Activated T-helper 1 cell treated with Interleukin-2 at 50 U/mL for 16 hours (primary cell): ENCODE data around the gene UNC5B.
"Not testable (repeated sequence)": the region's sequence is repeated elsewhere in the genome, so short reads cannot be mapped to it uniquely, and the experiment has no call there.

ENCODE experiments used
- DNase-seq: peaks from one replicate; pipeline ENCODE4 v3.0.0-alpha.2; 2020; ENCODE audit warnings: low read depth

UNC5B gene

DNA sequence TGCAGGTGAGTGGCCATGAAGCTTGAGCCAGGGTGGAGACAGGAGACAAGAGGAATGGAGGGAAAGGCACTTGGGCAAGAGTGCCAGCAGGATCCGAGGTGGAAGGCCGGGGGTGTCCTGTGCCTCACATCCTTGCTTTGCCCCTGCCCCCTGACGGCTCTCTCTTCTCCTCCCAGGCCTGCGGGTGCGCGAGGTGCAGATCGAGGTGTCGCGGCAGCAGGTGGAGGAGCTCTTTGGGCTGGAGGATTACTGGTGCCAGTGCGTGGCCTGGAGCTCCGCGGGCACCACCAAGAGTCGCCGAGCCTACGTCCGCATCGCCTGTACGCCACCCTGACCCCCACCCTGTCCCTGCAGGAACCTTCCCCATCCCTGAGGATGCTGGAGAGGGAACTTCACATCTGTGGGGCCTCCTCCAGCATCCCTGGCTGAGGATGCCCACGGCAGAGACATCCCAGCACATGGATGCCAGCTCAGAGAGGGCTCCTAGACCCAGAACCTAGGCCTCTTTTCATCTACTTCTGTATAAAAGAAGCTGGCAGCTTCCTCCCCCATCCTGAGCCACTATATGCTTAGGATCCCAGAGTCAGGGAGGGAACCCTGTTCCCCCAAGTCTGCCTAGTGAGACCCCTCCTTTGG is 72.3 kb downstream of the UNC5B start:
- no peak for DNase-seq

DNA sequence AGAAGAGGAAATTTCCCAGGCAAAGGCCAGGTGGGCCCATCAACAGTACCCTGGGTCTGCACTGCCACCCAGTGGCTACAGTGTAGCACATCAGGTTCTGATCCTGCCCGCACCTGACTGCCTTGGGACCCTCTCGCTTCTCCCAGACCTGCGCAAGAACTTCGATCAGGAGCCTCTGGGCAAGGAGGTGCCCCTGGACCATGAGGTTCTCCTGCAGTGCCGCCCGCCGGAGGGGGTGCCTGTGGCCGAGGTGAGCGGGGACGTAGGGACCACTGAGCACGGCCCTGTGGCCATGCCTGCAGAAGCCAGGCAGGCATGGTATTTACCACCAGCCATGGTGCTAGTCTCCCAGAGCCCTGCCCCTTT is 72.8 kb downstream of the UNC5B start:
- no peak for DNase-seq

DNA sequence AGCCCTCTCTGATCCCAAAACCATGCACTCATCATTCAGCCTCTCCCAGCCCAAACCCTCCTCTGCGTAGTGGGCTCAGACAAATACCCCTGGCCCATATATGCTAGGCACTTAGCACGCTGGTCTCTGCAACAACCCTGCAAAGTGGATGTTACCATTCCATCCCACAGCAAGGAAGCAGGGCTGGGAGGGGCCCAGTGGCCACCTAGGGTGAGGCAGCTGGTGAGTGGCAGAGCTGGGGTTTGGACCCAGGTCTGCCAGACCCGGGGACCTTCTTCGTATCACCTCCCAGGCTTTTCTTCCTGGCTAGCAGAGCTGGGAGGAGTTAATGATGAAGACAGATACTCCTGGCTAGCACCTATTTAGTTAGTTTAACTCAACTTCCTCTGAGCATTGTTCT is 73.6 kb downstream of the UNC5B start:
- no peak for DNase-seq

DNA sequence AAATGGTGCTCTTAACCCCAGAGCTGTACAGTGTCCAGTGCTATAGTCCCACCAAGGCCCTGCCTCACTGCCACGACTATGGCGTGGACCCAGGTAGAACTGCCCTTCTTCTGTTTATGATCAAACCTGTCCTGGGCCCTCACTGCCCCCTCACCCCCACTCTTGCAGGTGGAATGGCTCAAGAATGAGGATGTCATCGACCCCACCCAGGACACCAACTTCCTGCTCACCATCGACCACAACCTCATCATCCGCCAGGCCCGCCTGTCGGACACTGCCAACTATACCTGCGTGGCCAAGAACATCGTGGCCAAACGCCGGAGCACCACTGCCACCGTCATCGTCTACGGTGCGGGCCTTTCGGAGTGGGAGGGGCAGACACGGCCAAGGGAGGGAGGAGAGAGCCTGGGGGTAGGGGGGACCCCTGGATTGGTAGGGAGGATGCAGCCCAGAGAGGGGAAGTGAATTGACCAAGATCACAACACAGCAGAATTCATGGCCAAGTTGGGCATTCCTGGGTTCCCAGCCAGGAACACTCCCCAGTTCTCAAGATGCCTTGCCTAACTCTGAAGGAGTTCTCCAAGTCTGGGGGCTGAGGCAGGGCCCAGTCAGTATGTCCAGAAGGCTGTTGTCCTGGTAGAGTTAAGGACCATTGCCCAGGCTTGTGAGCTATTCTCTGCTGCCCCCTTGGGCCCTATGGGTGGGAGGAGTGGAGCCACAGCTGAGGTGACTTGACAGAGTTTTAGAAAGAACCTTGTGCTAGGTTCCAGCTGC is 74.3 kb downstream of the UNC5B start:
- no peak for DNase-seq

DNA sequence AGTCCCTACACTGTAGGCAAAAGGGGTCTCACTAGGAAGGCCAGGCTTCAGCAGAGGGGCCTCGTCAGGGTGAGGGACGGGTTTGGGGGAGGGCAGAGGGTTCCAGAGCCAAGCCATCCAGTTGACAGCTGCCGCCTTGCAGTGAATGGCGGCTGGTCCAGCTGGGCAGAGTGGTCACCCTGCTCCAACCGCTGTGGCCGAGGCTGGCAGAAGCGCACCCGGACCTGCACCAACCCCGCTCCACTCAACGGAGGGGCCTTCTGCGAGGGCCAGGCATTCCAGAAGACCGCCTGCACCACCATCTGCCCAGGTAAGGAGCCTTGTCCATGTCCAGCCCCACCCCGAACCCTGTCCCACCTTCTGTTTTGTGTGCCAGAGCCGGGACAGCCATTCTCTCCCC is 75.1 kb downstream of the UNC5B start:
- DNase-seq = no peak

DNA sequence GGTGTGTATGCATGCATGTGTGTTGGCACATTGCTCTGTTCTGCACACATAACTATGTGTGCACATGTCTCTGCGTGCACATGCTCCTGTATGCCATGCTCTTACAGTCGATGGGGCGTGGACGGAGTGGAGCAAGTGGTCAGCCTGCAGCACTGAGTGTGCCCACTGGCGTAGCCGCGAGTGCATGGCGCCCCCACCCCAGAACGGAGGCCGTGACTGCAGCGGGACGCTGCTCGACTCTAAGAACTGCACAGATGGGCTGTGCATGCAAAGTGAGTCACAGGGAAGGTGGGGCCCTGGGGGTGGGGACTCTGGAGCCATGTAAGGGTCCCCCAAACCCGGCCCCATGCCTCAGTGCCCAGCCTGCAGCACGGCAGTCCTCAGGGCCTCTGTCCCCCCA is 76.1 kb downstream of the UNC5B start:
- DNase-seq = no peak

DNA sequence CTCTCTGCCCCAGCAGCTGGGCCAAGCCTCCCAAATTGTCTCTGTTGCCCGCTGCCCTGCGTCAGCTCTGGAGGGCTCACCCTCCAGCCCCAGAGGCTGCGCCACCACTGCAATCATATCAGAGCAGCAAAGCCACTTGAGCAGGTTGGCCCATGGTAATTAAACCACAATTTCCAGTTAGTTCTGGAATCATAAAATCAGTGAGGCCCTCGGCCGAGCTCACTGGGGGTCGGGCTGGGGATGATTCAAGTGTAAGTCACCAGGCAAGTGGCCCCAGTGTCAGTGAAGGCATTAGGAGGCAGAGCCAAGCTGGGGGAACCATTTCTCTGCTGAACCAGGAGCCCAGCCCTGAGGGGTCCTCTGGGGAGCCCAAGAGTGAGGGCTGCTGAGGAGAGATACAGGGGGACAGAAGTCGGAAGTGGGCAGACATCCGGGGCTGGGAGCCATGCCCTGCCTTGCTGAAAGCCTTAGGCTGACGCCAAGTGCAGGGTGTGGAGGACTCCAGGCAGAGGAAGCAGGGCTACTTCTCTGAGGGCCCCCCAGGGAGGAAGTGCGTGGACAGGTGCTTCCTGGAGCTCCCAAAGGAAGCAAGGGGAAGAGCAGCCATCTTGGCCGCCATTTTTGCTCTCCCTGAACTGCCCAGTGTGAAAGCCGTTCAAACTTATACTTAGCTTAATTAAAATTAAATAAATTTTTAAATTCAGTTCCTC is 77.2 kb downstream of the UNC5B start:
- DNase-seq = no peak

DNA sequence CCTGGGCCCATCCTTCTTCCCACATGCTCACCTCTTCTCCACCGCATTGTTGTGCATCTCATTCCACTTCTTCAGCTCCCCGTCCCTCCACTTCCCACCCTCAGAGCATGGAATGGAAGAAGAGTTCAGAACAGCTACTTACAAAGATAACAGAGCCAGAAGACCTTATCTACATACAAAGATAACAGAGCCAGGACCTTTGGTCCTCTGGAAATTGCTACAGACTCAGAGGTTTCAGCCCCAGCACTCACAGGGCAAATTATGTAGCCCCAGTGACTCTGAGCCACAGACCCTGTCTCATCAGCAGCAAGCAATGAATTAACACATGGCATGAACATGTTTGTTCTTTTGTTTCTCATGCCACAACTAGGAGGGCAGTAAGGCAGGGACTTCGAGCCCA is 78.0 kb downstream of the UNC5B start:
- no peak for DNase-seq

DNA sequence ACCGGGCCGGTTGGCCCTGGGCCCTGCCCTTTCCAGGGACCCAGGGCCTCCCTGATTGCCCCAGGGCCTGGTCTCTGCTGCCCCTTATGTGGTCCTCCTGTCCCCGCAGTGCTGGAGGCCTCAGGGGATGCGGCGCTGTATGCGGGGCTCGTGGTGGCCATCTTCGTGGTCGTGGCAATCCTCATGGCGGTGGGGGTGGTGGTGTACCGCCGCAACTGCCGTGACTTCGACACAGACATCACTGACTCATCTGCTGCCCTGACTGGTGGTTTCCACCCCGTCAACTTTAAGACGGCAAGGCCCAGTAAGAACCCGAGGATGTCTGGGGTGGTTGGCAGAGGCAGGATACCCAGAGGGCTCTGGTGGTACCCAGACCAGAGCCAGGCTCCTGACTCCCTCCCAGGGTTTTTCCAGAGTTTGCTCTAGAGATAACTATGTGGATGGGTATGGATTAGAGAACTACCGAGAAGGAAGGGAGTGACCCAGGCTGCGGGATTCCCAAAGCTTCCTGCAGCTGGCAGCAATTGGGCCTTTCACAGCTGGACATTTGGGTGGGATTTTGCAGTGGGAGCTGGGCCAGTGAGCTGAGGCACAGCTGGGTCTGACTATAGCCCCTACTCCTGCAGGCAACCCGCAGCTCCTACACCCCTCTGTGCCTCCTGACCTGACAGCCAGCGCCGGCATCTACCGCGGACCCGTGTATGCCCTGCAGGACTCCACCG is 78.6 kb downstream of the UNC5B start:
- DNase-seq = no peak

DNA sequence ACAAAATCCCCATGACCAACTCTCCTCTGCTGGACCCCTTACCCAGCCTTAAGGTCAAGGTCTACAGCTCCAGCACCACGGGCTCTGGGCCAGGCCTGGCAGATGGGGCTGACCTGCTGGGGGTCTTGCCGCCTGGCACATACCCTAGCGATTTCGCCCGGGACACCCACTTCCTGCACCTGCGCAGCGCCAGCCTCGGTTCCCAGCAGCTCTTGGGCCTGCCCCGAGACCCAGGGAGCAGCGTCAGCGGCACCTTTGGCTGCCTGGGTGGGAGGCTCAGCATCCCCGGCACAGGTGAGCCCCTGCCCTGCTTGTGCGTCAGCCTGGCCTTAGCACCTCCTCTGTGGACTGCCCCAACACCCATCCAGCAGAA is 79.1 kb downstream of the UNC5B start:
- no peak for DNase-seq

DNA sequence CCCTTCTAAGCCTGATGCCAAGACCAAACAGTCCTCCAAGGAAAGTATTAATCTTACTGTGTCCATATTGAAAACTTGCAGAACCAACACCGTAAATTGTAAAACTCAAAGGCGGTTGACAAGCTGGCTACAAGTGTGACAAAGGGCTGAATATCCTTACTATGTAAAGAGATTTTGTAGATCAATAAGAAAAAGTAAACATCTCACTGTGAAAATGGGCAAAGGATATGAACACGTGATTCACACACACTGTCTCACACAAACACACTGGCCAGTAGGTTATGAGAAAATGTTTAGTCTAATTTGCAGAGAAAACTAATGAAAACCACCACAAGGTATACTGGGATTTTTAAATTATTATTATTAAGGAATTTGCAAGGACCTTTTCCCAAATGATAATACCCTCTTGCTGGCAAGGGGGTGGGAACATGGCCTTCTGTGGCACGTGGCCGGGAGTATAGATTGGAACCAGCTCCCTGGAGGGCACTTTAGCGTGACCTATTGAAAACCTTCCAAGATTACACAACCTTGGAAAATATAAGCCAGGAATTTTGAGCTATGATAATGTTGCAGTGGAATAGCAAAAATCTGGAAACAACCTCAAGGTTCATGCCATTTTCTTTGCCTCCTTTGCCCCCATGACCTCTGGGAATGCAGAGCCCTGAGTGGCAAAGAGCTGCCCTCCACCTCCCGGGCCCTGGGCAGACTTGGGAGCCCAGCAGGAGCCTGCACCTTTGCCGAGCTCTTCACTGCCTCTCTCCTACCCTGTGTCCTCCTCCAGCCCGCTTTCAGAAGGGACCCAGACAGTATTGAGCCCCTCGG is 80.5 kb downstream of the UNC5B start:
- no peak for DNase-seq

DNA sequence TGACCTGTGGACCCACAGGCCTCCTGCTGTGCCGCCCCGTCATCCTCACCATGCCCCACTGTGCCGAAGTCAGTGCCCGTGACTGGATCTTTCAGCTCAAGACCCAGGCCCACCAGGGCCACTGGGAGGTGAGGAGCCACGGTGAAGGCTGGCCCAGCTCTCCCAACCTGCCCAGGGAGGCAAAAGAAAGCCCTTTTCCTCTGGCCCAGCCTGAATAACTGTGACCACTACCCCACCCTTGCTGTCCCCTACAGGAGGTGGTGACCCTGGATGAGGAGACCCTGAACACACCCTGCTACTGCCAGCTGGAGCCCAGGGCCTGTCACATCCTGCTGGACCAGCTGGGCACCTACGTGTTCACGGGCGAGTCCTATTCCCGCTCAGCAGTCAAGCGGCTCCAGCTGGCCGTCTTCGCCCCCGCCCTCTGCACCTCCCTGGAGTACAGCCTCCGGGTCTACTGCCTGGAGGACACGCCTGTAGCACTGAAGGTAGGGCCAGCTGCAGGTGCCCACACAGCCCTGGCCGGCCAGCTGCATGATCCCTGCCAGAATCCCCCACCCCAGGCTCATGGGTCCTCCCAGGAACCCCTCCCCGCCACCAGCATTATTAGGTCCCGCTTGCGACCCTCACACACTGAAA is 81.2 kb downstream of the UNC5B start:
- DNase-seq = no peak

DNA sequence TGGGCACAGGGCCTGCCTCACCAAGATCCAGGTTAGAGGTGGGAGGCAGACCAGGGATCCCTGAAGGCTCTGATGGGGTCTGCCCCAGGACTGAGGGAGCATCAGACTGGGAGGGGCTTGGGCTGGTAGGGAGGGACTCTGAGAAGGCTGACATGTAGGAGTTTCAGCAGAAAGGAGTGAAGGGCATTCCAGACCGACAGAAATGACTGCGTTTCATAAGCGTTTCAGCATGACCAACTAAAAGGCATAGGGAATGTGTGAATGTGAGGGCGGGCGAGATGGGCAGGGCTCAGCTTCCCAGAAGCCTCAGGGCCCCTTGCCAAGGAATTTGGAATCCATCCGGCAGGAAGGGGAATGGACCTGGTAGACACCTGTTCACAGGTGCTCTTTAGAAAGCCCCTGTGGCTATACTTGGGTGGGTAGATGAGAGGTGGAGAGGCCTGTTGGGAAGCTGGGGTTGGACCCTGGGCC is 81.8 kb downstream of the UNC5B start:
- DNase-seq = no peak

DNA sequence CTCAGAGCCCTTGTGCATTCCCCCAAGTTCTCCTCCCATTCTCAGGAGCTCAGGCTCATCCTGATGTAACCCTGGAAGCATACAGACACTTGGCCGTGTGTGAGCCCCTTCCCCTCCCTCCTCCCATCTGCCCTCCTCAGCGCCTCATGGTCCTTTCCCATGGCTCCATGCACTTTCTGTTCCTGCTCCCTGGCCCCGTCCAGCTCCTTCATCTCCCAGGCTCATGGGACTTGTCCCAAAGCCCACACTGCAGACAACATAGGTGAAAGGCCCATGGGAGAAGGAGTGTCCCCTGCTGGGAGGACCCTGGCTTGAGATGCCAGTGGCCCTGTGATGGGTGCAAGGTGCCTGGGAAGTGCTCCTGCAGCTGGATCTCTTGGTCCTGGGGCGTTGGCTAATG is 82.5 kb downstream of the UNC5B start:
- no peak for DNase-seq

DNA sequence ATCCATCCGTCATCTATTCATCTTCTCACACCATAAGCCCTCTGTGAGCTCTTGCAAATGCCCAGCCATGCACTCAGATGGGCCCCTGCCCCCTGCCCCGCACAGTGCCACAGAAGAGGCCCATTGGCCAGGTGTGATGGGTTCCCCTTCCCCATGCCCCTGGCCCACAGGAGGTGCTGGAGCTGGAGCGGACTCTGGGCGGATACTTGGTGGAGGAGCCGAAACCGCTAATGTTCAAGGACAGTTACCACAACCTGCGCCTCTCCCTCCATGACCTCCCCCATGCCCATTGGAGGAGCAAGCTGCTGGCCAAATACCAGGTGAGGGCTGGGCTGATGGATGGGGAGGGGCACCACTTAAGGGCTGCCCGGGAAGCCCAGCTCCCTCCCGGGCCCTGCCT is 83.3 kb downstream of the UNC5B start:
- no peak for DNase-seq

DNA sequence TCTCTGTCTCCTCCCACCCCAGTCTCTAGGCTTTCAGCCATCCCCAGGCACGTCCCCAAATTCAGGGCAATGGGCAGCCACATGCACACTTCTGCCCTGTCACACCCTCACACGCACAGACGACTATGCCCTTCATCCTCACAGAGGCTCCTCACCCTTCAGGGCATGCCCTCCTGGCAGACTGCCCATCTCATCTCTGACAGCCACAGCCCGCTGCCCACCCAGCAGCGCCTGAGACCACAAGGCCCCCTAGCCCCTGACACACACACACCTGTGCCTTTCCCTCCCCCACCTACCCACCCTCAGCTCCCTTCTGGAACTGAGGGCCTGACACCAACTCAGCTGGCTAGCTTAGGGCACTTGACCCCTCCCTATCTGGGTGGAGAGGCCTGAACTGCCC is 83.7 kb downstream of the UNC5B start:
- no peak for DNase-seq

DNA sequence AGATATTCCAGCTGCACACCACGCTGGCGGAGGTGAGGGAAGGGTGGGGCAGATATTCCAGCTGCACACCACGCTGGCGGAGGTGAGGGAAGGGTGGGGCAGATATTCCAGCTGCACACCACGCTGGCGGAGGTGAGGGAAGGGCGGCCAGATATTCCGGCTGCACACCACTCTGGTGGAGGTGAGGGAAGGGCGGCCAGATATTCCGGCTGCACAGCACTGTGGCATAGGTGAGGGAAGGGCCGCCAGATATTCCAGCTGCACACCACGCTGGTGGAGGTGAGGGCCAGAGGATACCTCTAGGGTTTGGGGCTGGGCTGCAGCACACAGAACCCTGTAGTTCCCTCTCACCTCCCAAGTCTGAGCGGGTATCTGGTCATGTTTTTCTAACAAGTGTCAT is 84.4 kb downstream of the UNC5B start:
- DNase-seq = not testable (repeated sequence)

DNA sequence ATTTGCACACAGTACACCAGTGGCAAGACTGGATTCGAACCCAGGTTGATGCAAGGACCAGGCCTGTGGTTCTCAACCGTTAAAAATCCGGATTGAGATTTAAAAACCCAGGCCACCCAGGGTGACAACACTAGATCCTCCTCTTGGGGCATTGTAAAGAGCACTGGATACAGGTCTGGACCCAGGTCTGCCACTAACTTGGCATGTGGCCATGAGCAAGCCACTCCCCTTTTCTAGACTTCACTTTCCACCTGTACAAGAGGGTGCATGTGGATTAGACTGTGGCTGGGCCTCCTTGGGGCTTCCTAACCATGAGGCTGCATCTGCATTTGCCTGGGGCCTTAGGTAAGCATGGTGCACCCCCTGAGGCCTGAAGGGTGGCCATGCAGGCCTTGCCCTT is 85.0 kb downstream of the UNC5B start:
- no peak for DNase-seq

DNA sequence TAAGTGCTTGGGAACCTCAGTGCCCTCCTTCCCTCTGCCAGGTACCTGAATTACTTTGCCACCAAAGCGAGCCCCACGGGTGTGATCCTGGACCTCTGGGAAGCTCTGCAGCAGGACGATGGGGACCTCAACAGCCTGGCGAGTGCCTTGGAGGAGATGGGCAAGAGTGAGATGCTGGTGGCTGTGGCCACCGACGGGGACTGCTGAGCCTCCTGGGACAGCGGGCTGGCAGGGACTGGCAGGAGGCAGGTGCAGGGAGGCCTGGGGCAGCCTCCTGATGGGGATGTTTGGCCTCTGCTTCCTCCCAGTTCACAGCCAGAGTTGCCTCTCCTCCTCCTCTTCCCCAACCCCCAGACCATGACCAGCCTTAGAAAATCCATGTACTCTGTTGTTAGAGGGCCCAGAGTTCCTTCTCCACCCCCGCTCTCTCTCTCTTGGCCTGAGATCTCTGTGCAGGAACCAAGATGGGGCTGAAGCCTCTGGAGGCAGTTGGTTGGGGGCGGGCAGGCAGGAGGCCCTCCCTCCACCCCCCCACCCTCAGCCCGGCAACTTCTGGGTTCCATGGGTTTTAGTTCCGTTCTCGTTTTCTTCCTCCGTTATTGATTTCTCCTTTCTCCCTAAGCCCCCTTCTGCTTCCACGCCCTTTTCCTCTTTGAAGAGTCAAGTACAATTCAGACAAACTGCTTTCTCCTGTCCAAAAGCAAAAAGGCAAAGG is 86.9 kb downstream of the UNC5B start:
- DNase-seq = no peak

DNA sequence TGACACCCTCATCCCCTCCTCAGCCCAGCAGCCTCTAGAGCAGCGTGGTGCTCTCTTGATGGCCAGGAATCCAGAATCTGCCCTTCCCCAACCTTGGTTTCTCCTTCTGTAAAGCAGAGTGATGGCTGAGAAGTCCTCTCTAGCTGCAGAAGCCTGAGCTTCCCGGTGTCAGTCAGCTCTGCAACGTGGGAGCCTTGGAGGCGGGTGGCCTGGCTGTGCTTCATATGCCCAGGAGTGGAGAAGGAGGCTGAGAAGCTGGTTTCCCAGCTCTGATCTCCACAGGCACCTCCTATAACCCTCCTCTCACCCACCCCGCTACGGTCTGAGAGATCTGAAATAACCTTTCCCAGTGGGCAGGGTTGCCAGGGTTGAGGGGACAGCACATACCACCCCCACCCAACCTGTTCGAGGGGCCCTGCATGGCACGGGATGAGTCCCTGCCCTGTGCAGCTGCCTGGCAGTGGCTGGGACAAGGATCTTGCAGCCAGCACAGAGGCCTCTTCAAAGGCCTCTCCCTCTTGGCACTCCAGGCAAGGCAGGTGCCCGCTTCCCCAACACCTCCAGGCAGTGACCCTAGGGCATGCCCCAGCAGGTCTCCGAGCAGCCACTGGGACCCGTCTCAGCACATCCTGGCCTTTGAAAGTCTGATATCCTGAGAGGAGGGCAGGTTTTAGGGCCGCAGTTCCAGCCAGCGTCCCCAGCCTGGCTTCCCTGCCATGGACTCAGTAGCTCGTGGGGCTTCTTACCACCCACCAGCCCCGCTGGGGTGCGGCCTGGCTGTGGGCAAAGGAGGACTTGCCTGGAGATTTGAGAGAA is 88.4 kb downstream of the UNC5B start:
- DNase-seq = no peak
